HG03095 (cell line): ENCODE results near the gene DYNLT1.
"Not testable (repeated sequence)": the region's sequence is repeated elsewhere in the genome, so short reads cannot be mapped to it uniquely, and the experiment has no call there.

ENCODE experiments used
- ATAC-seq: cut with Tn5 transposase; IDR thresholded peaks from one replicate; pipeline ENCODE4 v1.9.1; 2021; ENCODE audit warnings: moderate library complexity; ENCODE audit not compliant: unreplicated experiment

The DYNLT1 gene

DNA sequence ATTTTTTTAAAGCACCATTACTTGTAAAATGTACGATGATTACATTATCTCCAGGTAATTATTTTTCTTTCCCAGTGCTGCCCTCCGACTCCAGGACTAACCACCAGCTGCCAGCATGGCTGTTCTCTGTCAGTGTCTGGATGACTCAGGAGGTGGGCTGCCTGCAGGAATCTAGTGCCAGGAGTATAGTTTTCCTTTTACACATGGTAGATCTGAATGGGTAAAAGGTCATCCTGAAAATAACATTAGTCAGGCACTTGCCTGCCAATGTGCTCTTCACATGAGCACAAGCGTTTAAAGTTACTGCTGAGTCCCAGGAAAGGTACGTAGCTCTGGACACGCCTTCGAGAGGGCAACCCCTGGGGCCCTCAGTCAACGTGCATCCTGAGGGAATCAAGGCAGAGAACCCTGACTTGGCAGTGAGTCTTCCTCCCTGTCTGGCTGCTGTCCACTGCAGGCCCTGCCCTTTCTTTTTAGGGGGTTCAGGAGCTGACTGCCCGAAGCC is 2.4 kb downstream of the DYNLT1 start:
- ATAC-seq: no peak

DNA sequence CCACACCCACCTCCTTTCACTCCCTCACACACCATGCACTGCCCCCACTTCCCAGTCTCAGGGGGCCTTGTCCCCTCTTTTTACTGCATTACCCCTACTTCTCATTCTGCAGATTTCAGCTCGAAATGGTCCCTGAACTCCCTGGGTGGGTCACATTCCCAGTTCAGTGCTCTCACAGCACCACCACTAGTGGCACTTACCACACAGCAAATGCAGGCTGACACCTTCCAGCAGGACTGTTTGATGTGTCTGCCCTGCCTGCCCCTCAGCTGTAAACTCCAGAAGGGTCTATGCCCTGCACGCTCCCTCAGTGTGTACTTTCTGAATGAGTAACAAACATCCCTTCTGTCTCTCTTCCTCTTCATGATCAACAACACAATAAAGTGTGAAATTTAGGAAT is 4.0 kb downstream of the DYNLT1 start:
- no peak for ATAC-seq

DNA sequence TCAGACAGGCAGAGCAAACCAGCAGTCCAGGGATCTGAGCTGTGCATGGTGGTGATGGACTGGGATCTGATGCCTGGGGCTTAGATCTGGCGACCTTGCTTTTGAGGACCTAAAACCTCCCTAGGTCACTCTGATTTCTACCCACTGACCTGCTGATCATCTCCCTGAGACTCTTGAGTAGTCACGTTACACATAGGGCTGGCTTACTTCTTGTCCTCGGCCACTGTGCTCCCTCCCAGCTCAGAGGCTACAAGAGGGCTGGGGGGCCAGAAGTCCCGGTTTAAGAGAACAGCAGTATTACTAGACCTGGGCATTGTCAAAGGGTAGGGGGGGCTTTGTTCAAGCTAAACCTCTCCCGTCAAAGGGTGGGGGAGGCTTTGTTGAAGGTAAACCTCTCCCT is 5.5 kb downstream of the DYNLT1 start:
- no peak for ATAC-seq

DNA sequence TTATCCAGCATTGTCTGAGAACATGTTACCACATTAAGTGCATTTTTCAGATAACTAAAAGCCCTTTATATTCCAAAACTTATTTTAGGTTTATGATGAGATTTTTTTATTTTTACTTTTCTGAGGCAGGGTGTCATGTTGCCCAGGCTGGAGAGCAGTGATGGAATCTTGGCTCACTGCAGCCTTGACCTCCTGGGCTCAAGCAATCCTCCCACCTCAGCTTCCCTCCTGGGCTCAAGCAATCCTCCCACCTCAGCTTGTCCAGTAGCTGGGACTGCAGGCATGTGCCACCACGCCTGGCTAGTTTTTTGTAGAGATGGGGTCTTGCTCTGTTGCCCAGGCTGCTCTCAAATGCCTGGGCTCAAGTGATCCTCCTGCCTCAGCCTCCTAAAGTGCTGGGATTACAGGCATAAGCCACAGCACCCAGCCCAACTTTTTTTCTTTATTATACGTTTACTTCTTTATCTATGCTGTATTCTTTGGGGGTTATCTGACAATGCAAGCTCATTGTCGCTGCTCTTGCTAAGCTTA is 6.2 kb downstream of the DYNLT1 start:
- ATAC-seq: no peak

DNA sequence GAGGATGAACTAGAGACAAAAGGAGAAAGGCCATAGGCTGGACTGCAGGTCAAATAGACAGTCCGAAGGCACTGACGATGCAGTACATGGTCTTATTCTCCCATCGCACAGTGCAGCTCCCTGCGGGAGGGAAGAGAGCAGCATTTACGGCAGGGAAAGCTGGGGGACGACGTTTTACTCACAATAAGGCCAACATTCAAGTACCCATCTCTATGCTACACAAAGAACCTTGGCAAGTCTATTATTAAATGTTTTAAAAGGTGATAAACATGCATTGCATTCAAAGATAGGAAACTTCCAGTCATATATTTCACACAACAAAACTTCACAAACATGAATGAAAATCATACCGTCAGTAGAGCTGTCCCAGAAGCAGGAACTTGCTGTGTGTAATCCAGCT is 7.8 kb downstream of the DYNLT1 start:
- no peak for ATAC-seq

DNA sequence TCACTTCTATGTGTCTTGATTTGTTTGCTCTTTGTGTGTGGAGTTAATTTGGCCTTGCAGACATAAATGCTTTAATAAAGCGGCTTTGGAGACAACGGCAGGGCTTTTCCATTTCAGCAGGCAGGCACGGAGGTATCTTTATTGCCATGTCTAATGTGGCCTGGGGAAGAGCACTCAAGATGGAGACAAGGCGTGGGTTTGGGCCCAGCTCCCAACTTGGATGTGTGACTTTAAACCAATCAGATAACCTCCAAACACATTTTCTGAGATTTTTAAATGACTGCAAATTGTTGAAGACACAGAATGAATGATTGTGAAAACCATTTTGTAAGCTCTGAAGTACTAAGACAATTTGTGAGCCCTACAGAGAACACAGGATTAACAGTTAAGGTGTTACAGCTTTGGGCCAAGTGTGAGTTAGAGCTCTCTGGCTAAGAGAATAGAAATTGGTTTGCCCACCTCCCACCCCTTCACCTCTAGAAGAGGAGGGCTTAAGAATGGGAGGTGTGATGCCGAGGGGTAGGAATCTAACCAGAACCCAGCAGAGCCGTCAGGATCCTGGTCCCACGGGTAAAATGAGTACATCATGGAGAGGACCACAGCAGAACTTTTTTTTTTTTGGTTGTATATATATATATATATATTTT is 9.0 kb downstream of the DYNLT1 start:
- ATAC-seq: no peak

DNA sequence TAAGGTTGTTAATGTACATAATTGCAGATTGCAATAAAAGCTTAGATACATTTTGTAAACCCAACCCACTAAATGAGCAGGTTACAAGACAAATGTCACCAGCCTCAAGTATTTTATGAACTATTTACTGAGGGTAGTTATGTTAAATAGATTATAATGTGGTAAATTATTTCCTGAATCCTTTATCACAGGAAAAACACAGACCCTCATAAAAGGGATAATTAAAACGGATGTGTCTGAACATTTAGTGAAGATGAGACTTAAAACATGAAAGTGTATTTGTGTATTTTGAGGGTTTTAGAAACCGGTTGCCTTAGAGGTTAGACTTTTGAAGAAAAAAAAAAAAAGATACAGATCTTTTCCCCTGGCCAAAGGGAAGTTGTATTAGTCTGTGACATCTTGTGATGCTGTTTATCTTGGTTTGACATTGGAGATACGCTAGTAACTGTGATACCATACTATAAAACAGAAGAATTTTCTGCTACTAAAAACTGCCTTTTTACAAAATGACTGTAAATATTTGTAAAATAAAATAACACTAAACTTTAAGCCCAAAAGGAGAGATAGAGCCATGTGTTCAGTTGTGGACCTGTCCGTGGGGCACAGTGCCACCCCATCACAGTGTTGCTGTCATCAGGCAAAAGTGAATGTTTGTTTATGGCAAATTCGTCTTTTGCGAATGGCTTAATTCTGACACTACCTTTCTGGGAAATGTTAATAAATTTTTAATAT is 9.7 kb downstream of the DYNLT1 start:
- no peak for ATAC-seq

DNA sequence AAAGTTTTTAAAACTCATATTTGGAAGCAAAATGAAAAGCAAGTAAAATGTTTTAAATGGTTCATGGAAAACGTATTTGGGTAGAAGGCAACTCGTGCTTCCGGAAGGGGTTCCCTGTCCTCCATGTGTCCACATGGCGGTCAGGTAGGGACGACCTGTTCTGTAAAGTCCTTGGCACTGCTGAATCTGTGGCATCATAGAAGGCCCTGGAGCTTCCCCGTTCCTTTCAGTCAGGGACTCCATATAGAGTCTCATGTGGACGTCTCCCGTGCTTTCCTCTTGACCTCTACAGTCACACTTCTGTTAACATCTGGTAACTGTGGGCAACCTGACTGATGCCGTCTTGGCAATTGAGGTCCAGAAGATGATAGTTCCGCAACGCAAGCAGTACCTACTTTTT is 11.4 kb downstream of the DYNLT1 start:
- no peak for ATAC-seq

DNA sequence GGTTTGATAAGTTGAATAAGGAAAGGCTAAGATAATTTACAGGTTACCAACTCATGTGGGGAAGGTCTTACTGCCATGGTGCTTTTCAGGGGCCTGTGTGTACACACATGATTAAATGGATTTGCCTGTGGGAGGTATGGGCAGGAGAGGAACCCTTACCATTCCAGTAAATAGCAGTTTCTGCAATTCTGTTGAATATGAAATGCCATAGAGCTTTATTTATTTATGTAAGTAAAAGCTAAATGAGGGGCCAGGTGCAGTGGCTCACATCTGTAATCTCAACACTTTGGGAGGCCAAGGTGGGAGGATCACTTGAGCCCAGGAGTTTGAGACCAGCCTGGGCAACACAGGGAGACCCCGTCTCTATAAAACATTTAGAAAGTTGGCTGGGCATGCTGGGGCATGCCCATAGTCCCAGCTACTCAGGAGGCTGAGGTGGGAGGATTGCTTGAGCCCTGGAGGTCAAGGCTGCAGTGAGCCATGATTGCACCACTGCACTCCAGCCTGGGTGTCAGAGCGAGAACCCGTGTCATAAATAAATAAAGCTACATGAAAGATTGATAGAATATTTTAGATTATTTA is 11.9 kb downstream of the DYNLT1 start:
- ATAC-seq: not testable (repeated sequence)

DNA sequence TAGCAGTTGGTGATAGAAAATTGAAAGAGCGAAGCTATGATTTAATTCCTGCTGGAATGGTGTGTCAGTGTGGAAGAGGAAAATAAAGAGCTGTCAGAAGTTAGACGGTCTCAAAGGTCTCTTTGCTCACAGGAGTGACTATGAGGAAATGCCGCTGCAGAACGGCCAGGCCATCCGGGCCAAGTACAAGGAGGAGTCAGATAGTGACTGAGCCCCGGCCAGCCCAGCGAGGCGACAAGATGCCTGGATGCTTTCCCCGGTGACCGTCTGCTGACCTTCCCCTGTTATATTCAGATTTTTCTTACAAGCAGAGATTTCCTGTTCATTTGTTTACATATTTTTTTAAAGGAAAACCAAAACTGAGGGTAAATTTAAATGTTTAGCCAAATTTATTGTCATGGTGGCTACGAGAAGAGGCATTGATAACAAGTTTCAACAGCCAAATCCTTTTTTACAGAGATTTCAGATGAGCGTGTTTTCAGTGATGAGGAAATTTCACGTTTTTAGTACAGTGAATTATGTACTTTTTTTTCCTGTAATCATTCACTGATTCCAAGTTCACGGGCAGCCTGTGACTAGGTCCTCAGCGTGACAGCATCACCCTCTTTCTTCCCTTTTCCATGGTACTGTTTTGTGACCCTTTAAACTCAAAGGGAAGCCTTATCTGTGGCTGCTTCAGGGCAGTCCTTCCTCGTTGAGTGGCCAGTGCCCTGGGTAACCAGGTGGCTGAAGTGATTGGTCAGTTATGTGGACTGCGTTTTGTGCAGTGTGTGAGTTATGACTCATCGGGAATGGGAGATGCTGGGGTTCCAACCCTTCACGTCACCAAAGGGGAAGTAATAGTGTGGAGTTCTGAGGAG is 12.6 kb downstream of the DYNLT1 start:
- ATAC-seq: no peak

DNA sequence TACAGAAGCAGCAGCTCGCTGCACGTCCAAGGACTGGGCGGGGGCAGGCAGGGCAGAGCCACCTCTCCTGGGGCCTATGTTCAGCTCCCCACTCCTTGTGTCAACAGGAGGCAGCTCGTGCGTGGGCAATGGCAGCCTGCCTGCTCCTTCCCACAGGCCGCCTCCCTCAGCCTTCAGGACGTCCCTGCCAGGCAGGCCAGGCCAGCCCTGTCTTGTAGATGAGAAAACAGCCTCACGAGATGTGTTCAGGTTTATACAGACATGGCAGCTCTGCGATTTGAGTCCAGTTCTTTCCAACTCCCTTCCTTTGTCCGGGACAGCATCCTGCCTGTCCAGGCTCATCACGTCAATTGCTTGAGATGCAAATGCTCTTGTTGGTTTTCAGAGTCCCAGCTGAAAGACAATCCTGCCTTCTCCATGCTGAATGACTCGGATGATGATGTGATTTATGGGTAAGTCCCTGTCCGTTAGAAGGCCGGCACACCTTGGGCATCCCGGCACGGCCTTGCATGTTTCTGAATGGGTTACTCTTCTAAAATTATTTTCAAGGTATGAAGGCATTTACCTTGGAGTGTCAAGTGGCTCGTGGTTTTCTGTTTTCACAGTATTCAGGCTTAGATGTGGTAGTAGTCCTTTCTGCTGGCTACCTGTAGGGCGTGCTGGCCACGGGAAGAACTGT is 13.5 kb downstream of the DYNLT1 start:
- ATAC-seq: no peak

DNA sequence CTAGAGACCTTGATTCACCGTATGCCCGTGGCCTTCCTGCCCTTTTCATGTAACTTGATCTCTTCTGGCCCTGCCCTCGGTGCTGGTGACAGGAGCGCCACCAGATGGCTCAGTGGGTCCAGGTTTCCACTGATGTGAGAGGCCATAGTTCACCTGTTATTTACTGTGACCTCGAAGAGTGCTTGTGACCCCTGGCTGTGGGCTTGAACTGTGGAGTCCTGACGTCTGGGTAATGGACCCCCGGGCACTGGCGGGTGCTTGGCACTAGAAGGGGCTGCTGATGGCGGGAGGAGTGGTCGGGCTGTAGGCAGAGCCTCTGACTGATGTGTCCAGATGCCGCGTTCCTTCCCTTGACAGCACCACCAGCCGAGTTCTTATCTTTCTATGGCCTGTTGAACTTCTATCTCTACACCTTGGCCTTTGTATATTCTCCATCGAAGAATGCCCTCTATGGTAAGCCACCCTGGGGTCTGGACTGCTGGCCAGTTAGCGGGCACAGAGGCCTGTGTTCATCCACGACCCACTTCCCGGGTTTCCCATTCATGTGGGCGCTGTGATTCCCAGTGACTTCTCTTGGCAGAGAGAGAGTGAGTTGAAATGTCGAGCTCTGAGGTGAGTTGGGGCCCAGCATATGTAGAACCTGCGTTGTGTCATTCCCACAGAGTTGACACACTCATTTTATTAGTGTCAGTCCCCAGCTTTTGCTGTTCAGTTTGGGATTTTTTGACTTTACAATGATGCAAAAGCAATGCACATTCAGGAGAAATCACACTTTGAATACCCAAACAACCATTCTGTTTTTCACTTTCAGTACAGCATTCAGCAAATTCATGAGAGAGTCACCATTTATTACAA is 14.9 kb downstream of the DYNLT1 start:
- no peak for ATAC-seq

DNA sequence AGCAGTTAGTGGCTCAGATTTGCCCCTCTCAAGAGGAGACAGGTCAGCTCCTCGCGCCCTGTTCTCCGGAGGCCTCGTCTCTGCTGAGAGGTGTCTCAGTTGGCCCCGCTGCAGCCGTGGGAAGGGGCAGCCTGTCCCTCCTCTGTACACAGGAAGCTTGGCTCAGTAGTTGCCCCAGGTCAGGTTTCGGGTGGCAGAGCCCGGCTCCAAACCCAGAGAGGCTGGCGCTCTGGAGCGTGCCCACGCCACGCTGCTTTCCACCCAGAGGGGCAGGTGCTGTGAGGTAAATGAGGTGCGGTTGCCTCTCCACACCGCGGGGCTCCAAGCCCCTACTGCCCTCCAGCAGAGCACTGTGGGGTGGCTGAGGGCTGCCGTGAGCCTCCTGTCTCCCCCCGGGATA is 16.0 kb downstream of the DYNLT1 start:
- ATAC-seq: no peak

DNA sequence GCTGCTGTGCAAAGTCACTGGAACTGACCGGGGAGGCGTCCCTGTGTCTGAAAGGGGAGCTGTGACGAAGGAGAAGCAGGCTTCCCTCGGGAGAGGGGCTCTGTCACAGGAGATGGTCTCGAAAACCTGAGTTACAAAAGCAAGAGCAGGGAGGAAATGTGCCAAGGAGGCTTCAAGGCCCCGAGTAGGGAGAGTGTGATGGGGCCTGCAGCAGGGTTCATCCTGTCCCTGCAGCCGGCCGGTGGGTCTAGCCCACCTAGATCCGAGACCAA is 16.7 kb downstream of the DYNLT1 start:
- no peak for ATAC-seq

DNA sequence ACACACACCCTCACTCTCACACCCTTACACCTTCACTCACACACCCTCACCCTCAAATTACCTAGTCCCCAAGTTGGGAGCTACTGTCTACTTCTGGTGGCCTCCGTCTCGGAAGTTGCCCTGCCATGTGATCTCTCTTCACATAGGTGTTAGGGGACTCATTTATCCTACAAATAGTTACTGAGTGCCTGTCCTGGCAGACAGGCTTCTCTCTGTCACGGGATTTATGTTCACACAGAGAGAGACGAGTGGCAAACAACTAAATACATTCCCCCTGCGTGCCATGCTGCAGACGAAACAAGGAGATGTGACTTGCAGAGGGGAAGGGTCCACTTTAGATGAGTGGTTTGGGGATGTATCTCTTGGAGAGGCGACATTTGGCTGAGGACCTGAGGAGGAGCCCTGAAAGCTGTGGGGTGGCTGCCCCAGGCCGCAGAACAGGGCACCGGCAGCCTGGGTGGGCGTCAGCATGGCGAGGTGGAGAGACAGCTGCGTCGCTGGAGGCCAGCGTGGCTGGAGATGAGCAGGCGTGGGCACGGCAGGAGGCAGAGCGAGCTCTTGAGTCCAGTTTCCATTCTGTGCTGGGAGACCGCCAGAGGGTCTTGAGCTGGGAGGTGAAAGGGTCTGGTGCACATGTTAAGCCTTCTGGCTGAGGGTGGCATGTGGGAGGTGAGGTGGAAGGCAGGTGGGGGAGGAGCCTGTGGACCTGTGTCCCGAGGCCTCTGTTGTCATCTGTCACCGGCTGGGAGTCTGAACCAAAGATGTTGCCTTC is 17.2 kb downstream of the DYNLT1 start:
- ATAC-seq: no peak

DNA sequence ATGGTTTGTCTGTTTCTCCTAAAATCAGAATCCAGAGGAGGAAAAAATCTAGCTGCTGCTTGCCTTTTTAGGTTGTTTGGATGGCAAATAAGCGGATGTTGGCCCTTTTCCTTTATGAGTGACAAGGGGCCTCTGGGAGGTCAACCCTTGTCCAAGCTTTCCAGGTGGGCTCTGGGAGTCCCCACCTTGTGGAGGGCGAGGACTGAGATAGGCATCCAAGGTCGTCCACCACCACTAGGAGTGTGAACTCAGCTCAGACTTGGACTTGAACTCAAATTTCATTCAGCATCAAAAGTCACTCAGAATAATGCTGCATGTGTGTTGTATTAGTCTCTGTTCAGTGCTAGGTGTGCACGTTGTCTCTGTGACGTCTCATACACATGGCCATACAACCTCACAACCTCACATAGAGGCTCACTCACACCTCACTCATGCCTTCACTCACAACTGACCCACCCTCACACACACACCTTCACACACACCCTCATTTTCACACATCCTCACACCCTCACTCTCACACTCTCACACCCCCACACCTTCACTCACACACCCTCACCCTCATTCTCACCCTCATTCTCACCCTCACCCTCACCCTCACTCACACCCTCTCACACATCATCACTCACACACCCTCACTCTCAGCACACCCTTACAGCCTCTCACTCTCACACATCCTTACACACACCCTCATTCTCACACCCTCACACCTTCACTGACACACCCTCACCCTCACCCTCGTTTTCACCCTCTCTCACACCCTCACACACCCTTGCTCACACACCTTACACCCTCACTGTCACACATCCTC is 18.0 kb downstream of the DYNLT1 start:
- ATAC-seq: no peak

DNA sequence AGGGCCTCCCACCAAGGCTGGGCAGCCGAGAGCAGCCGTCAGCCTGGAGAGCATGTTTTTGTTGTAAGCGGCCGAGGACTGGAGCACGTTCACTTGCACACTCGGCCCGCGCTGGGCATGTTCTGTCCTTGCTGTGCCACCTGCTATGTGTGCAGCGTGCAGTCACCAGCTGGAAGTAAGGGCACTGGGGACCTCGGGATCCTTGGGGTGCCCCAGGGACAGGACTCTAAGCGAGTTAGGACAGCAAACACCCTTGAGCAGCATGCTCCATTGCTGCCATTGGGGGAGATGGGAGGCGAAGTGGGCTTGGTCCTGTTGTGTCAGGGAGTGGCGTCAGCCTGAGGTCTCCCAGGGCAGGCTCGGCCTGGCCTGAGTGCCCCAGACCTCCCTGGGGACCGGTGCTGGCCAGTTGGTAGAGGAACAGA is 18.6 kb downstream of the DYNLT1 start:
- no peak for ATAC-seq
